T-cell (primary cell): Measurements from ENCODE around the gene TMCO5A. TPM values are rescaled to one million over a fixed set of nuclear protein-coding genes. Genes with fewer than 3 reads are reported as not detected.

Experiments
- ATAC-seq, 4 experiments: fragments of 200-7000 bp in 3 of 4; fragments of 150-1000 bp in 1 of 4; cut with Tn5 transposase; replicated peaks in 1 of 4; 1 replicate in 3 of 4; 2 replicates in 1 of 4; pipeline ENCODE4 v1.10.0; 2021; ENCODE audit warnings: moderate library complexity in 3 of 4, mild to moderate bottlenecking in 2 of 4, moderate number of reproducible peaks in 1 of 4
- CTCF ChIA-PET, 2 donors: fragments of 300-600 bp; sonication (Branson Sonifier 250); formaldehyde crosslinking; loops; one replicate each; lab custom pipeline; 2022; ENCODE audit warnings: antibody characterized with exemption in 2 of 2; lab: Charles Lee
- POLR2A ChIA-PET, 2 donors: fragments of 300-600 bp; sonication (Branson Sonifier 250); formaldehyde crosslinking; loops; one replicate each; lab custom pipeline; 2022; ENCODE audit warnings: antibody characterized with exemption in 2 of 2; lab: Charles Lee
- DNase-seq, 35 experiments: peaks; one replicate each; pipeline versions ENCODE4 v3.0.0 to v3.0.0-alpha.2; 2013 to 2023
- H3K27ac ChIP-seq: one replicate; pipeline ENCODE4 v1.5.1; 2013; ENCODE audit warnings: low read length
- H3K27me3 ChIP-seq, 2 experiments: replicated peaks in 1 of 2; 1 replicate in 1 of 2; 2 replicates in 1 of 2; pipeline versions ENCODE4 v1.6.1 to v1.7.0; 2013; ENCODE audit warnings: low read length in 1 of 2, mixed read lengths in 1 of 2; ENCODE audit not compliant: control insufficient read depth in 2 of 2, insufficient read depth in 2 of 2; ENCODE audit errors: extremely low read depth in 1 of 2
- H3K36me3 ChIP-seq, 2 donors: 1 replicate in 1 of 2; 2 replicates in 1 of 2; pipeline versions ENCODE4 v1.6.1 to v1.7.0; 2013; ENCODE audit warnings: low read length in 1 of 2; ENCODE audit not compliant: control insufficient read depth in 2 of 2, insufficient read depth in 1 of 2; ENCODE audit errors: extremely low read depth in 1 of 2
- H3K4me1 ChIP-seq, 2 experiments: 1 replicate in 1 of 2; 2 replicates in 1 of 2; pipeline versions ENCODE4 v1.6.1 to v1.7.0; 2013; ENCODE audit warnings: low read length in 2 of 2, mixed read lengths in 1 of 2; ENCODE audit not compliant: insufficient read depth in 2 of 2, control insufficient read depth in 1 of 2; ENCODE audit errors: extremely low read depth in 1 of 2
- H3K4me3 ChIP-seq, 2 donors: 1 replicate in 1 of 2; 2 replicates in 1 of 2; pipeline versions ENCODE4 v1.5.1 to v1.7.0; 2013; ENCODE audit warnings: mild to moderate bottlenecking in 2 of 2, low read length in 1 of 2, moderate library complexity in 1 of 2; ENCODE audit not compliant: control insufficient read depth in 1 of 2; ENCODE audit errors: extremely low read depth in 1 of 2
- H3K9me3 ChIP-seq: 2 replicates; pipeline ENCODE4 v1.7.0; 2013
- H3K27ac Mint-ChIP-seq, 2 donors: one replicate each; pipeline ENCODE4 v1.8.0; 2020 to 2021; ENCODE audit warnings: mild to moderate bottlenecking in 2 of 2, mixed read lengths in 2 of 2
- H3K27me3 Mint-ChIP-seq, 2 donors: one replicate each; pipeline ENCODE4 v1.8.0; 2021 to 2022; ENCODE audit warnings: mixed read lengths in 2 of 2
- H3K36me3 Mint-ChIP-seq: one replicate; pipeline ENCODE4 v1.8.0; 2021; ENCODE audit warnings: mixed read lengths
- H3K4me1 Mint-ChIP-seq, 3 donors: one replicate each; pipeline ENCODE4 v1.8.0; 2020 to 2022; ENCODE audit warnings: mixed read lengths in 3 of 3, mild to moderate bottlenecking in 1 of 3
- H3K4me3 Mint-ChIP-seq, 3 donors: one replicate each; pipeline ENCODE4 v1.8.0; 2020 to 2022; ENCODE audit warnings: mild to moderate bottlenecking in 3 of 3, mixed read lengths in 3 of 3, moderate library complexity in 3 of 3
- H3K9me3 Mint-ChIP-seq, 3 donors: one replicate each; pipeline ENCODE4 v1.8.0; 2020 to 2022; ENCODE audit warnings: mixed read lengths in 3 of 3
- WGBS: methylation state at CpG from one replicate; pipeline ENCODE4 v1.1.5; 2013; ENCODE audit warnings: missing lambda C conversion rate; ENCODE audit not compliant: insufficient coverage; 5-methylcytosine and 5-hydroxymethylcytosine counted together
- total RNA-seq, 35 experiments: library from RNA in 6 of 35; stranded (reverse) in 6 of 35; fragments of 120-200 nt in 1 of 35; gene quantifications; one replicate each; pipeline versions ENCODE4 v1.2.1 to v1.2.4 and lab custom pipeline; 2013 to 2026

TMCO5A gene
- total RNA-seq, 5 donors from 2014 or later (not counting 1 experiment from before 2014, with no cell fraction given) = not detected

GRCh38 chr15:37900326-37901221, 33.9 kb upstream of the TMCO5A start:
- CTCF ChIA-PET = no interaction called here

GRCh38 chr15:37902126-37902525, 32.3 kb upstream of the TMCO5A start:
- Histone ChIP-seq H3K4me3 (no peak overlapping the region), H3K27me3 (no peaks in the 10 kb centered on the region), H3K27ac (no peak overlapping the region), H3K36me3 (no peaks in the 10 kb centered on the region), H3K9me3 (no peaks in the 10 kb centered on the region), H3K4me1 (no peaks in the 10 kb centered on the region)
- Mint-ChIP-seq H3K4me1 (no peaks in the 10 kb centered on the region), H3K27ac (no peak overlapping the region), H3K9me3 (no peaks in the 10 kb centered on the region), H3K36me3 (no peaks in the 10 kb centered on the region), H3K27me3 (peaks cover 0 to 4% of the 10 kb centered on the region in 2 donors), H3K4me3 (no peak overlapping the region)
- POLR2A ChIA-PET = no interaction called here
- DNase-seq (no peak), ATAC-seq (no peak)
- CTCF ChIA-PET = no interaction called here

More at GRCh38 chr15:37900326-37901221, 33.9 kb upstream of the TMCO5A start:
- ATAC-seq (no peak), DNase-seq (no peak)
- no peak overlapping the region for H3K27ac ChIP-seq
- Mint-ChIP-seq H3K4me1 (no peaks in the 10 kb centered on the region), H3K27me3 (peaks cover 4 to 9% of the 10 kb centered on the region in 2 donors), H3K4me3 (no peak overlapping the region), H3K27ac (no peak overlapping the region), H3K9me3 (no peaks in the 10 kb centered on the region), H3K36me3 (no peaks in the 10 kb centered on the region)
- H3K27me3 ChIP-seq = no peaks in the 10 kb centered on the region
- H3K36me3 ChIP-seq = no peaks in the 10 kb centered on the region
- H3K9me3 ChIP-seq = no peaks in the 10 kb centered on the region
- WGBS = 36% methylated on average over 2 of the region's 7 CpGs
- H3K4me3 ChIP-seq = no peak overlapping the region
- POLR2A ChIA-PET = no interaction called here
- H3K4me1 ChIP-seq = no peaks in the 10 kb centered on the region

- ChIA-PET CTCF (no interaction called here), POLR2A (no interaction called here)
- no peaks in the 10 kb centered on the region for H3K36me3 Mint-ChIP-seq
- DNase-seq (no peak), ATAC-seq (no peak)
- no peaks in the 10 kb centered on the region for H3K27me3 ChIP-seq
- H3K4me1 Mint-ChIP-seq = no peaks in the 10 kb centered on the region
- no peak overlapping the region for H3K4me3 ChIP-seq
- H3K27ac Mint-ChIP-seq = no peak overlapping the region
- peaks cover 0 to 4% of the 10 kb centered on the region in 2 donors for H3K27me3 Mint-ChIP-seq
- no peak overlapping the region for H3K27ac ChIP-seq
- H3K4me3 Mint-ChIP-seq = no peak overlapping the region
- WGBS = 92% methylated on average over 6 of the region's 11 CpGs
- H3K9me3 Mint-ChIP-seq = no peaks in the 10 kb centered on the region
- no peaks in the 10 kb centered on the region for H3K9me3 ChIP-seq
- no peaks in the 10 kb centered on the region for H3K4me1 ChIP-seq
- H3K36me3 ChIP-seq = no peaks in the 10 kb centered on the region
Measured at GRCh38 chr15:37903919-37904625, 30.4 kb upstream of the TMCO5A start.

- H3K27me3 Mint-ChIP-seq = peaks cover 4 to 7% of the 10 kb centered on the region in 2 donors
- DNase-seq (no peak), ATAC-seq (no peak)
- H3K27me3 ChIP-seq = no peaks in the 10 kb centered on the region
- H3K9me3 Mint-ChIP-seq = peaks cover 0 to 4% (median 0%) of the 10 kb centered on the region in 3 donors
- no peak overlapping the region for H3K4me3 ChIP-seq
- no peaks in the 10 kb centered on the region for H3K4me1 Mint-ChIP-seq
- 50% methylated on average over 1 of the region's 1 CpG for WGBS
- no peak overlapping the region for H3K27ac ChIP-seq
- no peaks in the 10 kb centered on the region for H3K4me1 ChIP-seq
- POLR2A ChIA-PET = no interaction called here
- no peaks in the 10 kb centered on the region for H3K36me3 ChIP-seq
- H3K4me3 Mint-ChIP-seq = no peak overlapping the region
- no peaks in the 10 kb centered on the region for H3K36me3 Mint-ChIP-seq
- no peak overlapping the region for H3K27ac Mint-ChIP-seq
- no peaks in the 10 kb centered on the region for H3K9me3 ChIP-seq
- CTCF ChIA-PET = no interaction called here
Measured at GRCh38 chr15:37907136-37907535, 27.3 kb upstream of the TMCO5A start.

- Mint-ChIP-seq H3K27me3 (peaks cover 6 to 22% of the 10 kb centered on the region in 2 donors), H3K9me3 (peaks cover 6 to 23% (median 7%) of the 10 kb centered on the region in 3 donors), H3K36me3 (no peaks in the 10 kb centered on the region), H3K27ac (no peak overlapping the region), H3K4me1 (no peaks in the 10 kb centered on the region), H3K4me3 (no peak overlapping the region)
- H3K4me3 ChIP-seq = no peak overlapping the region
- H3K4me1 ChIP-seq = no peaks in the 10 kb centered on the region
- H3K36me3 ChIP-seq = no peaks in the 10 kb centered on the region
- DNase-seq (no peak), ATAC-seq (no peak)
- no peaks in the 10 kb centered on the region for H3K9me3 ChIP-seq
- ChIA-PET POLR2A (no interaction called here), CTCF (no interaction called here)
- no peak overlapping the region for H3K27ac ChIP-seq
- WGBS = 71% methylated on average over 4 of the region's 6 CpGs
- peaks cover 0 to 13% of the 10 kb centered on the region in 2 experiments for H3K27me3 ChIP-seq
Measured at GRCh38 chr15:37921527-37922385, 12.7 kb upstream of the TMCO5A start.

- Mint-ChIP-seq H3K4me3 (no peak overlapping the region), H3K9me3 (peaks cover 6 to 24% (median 7%) of the 10 kb centered on the region in 3 donors), H3K4me1 (no peaks in the 10 kb centered on the region), H3K27ac (no peak overlapping the region), H3K36me3 (no peaks in the 10 kb centered on the region), H3K27me3 (peaks cover 6 to 26% of the 10 kb centered on the region in 2 donors)
- POLR2A ChIA-PET = no interaction called here
- CTCF ChIA-PET = no interaction called here
- H3K9me3 ChIP-seq = no peaks in the 10 kb centered on the region
- H3K36me3 ChIP-seq = no peaks in the 10 kb centered on the region
- no peak for DNase-seq
- no CpG with 5 or more reads among the region's 3 CpGs for WGBS
- no peak overlapping the region for H3K27ac ChIP-seq
- ATAC-seq = no peak
- H3K4me1 ChIP-seq = no peaks in the 10 kb centered on the region
- no peak overlapping the region for H3K4me3 ChIP-seq
- H3K27me3 ChIP-seq = peaks cover 0 to 13% of the 10 kb centered on the region in 2 experiments
Measured at GRCh38 chr15:37926136-37926535, 8.3 kb upstream of the TMCO5A start.
